ENCODE measurements around the gene PRSS56. TPM values are rescaled to one million over a fixed set of nuclear protein-coding genes. Genes with fewer than 3 reads are reported as not detected.
A peak's percentile ranks its signal among the peaks of the same experiment; 100 is the strongest.

Gene PRSS56
- total RNA-seq, 1 donor from 2014 or later, result under 0.01 TPM

- FAIRE-seq (no peak), DNase-seq (ENCODE audit: low spot score in 2 of 2) (no peak)
Observed at GRCh38 chr2:232538671-232539070, 18.5 kb downstream of the PRSS56 start.

- DNase-seq (ENCODE audit: low spot score in 2 of 2), result no peak
- FAIRE-seq, result no peak
Observed at GRCh38 chr2:232539298-232540231, 19.4 kb downstream of the PRSS56 start, which contains the start of gene CHRNG. Gene CHRNG, plus strand, starts transcription at chr2:232539692. Its CDS starts 56 bp downstream, at chr2:232539748.

GRCh38 chr2:232540441-232541041 lies 20.4 kb downstream of the PRSS56 start:
- FAIRE-seq (no peak), DNase-seq (ENCODE audit: low spot score in 2 of 2) (no peak)

GRCh38 chr2:232541195-232541960 lies 21.2 kb downstream of the PRSS56 start:
- DNase-seq (ENCODE audit: low spot score in 2 of 2) (no peak), FAIRE-seq (no peak)

GRCh38 chr2:232541961-232542714 lies 21.9 kb downstream of the PRSS56 start:
- no peak for FAIRE-seq

GRCh38 chr2:232542715-232543467 lies 22.7 kb downstream of the PRSS56 start:
- DNase-seq (ENCODE audit: low spot score in 2 of 2) (no peak), FAIRE-seq (no peak)

More at GRCh38 chr2:232541961-232542714, 21.9 kb downstream of the PRSS56 start:
- DNase-seq (ENCODE audit: low spot score in 2 of 2), result no peak

GRCh38 chr2:232543491-232543890 lies 23.3 kb downstream of the PRSS56 start:
- no peak for FAIRE-seq

GRCh38 chr2:232543928-232544631 lies 23.9 kb downstream of the PRSS56 start:
- no peak for FAIRE-seq
- no peak for DNase-seq (ENCODE audit: low spot score in 2 of 2)

More at GRCh38 chr2:232543491-232543890, 23.3 kb downstream of the PRSS56 start:
- DNase-seq (ENCODE audit: low spot score in 2 of 2), result no peak

GRCh38 chr2:232544674-232545073 lies 24.5 kb downstream of the PRSS56 start:
- FAIRE-seq (no peak), DNase-seq (ENCODE audit: low spot score in 2 of 2) (no peak)

- FAIRE-seq, result no peak
- DNase-seq (ENCODE audit: low spot score in 2 of 2), result no peak
Observed at GRCh38 chr2:232545511-232546375, 25.6 kb downstream of the PRSS56 start.

GRCh38 chr2:232547991-232548390 lies 27.8 kb downstream of the PRSS56 start:
- FAIRE-seq (no peak), DNase-seq (ENCODE audit: low spot score in 2 of 2) (no peak)

GRCh38 chr2:232549655-232550353 lies 29.6 kb downstream of the PRSS56 start:
- FAIRE-seq, result no peak
- DNase-seq (ENCODE audit: low spot score in 2 of 2), result no peak

- FAIRE-seq, result no peak
- peak; percentile 98 to 99 for DNase-seq (ENCODE audit: low spot score in 2 of 2)
Observed at GRCh38 chr2:232550354-232551249, 30.4 kb downstream of the PRSS56 start, which contains the start of the genes EIF4E2 and TIGD1. Gene EIF4E2, plus strand, starts transcription at chr2:232550689. Its CDS starts 36 bp downstream, at chr2:232550725. Gene TIGD1, minus strand, starts transcription at chr2:232550557. Its CDS starts 675 bp downstream, at chr2:232549882.

GRCh38 chr2:232551250-232551638 lies 31.1 kb downstream of the PRSS56 start:
- FAIRE-seq (no peak), DNase-seq (ENCODE audit: low spot score in 2 of 2) (no peak)

GRCh38 chr2:232551776-232552175 lies 31.6 kb downstream of the PRSS56 start:
- DNase-seq (ENCODE audit: low spot score in 2 of 2), result no peak
- FAIRE-seq, result no peak

- DNase-seq (ENCODE audit: low spot score in 2 of 2), result no peak
Observed at GRCh38 chr2:232556426-232556825, 36.2 kb downstream of the PRSS56 start.

More at GRCh38 chr2:232556426-232556825, 36.2 kb downstream of the PRSS56 start:
- no peak for FAIRE-seq

All from frontal cortex (tissue), 4 donors.